HG03571 (cell line): ENCODE results near the gene MTG1.
A peak's percentile ranks its signal among the peaks of the same experiment; 100 is the strongest.
"Not testable (repeated sequence)": the region's sequence is repeated elsewhere in the genome, so short reads cannot be mapped to it uniquely, and the experiment has no call there.

Experiments
- ATAC-seq: cut with Tn5 transposase; IDR thresholded peaks from one replicate; pipeline ENCODE4 v1.9.1; 2021; ENCODE audit not compliant: unreplicated experiment

MTG1 gene

GRCh38 chr10:133396035-133396624 is 2.2 kb downstream of the MTG1 start:
- no peak for ATAC-seq

GRCh38 chr10:133397938-133398337 is 4.0 kb downstream of the MTG1 start:
- no peak for ATAC-seq

GRCh38 chr10:133399123-133399601 is 5.2 kb downstream of the MTG1 start:
- ATAC-seq = no peak

DNA sequence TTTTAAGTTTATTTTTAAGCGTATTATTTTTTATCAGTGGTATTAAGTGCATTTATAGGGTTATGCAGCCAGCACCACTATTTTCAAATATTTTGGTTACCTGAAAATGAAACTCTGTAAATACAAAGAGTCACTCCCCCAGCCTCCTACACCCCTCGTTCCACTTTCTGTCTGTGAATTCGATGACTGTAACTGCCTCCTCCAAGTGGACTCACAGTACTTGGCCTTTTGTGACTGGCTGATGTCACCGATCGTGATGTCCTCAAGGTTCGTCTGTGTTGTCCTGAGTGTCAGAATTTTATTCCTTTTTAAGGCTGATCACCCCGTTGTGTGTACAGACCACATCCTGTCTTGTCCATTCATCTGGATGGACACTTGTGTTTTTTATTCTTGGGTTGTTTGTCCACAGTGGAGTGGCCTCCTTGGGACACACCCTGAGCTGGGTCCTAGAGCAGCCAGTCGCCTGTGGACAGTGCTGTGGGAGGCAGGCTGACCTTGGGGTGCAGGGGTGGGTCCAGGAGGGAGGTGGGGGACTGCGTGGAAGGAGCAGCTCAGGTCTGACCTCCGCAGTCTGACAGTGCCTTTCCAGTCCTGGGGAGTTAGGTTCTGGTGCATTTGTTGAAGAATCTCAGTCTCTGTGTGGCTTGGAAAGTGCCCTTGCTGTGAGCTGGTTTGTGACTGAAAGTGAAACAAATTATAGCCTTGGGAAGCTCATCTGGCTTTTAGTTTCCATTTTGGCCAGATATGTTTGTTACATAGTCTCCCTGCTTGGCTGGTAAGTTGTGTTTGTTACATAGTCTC is 6.9 kb downstream of the MTG1 start:
- peak; percentile 59 for ATAC-seq

DNA sequence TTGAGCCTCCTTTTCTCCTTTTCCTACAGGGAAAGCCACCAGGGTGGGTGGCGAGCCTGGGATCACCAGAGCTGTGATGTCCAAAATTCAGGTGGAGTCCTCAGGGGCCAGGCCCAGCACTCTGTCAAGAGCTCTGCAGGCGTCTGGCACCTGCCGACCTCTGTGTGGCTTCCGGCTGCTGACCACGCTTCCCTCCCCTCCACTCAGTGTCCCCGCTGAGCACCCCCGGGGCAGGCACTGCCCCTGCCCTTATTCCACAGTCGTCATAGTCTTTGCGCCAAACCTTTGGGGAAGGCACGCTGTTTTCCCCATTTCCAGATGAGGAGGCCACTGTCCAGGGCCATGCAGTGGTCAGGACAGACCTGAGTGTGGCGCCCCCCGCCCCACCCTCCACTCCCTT is 7.5 kb downstream of the MTG1 start:
- ATAC-seq = no peak

DNA sequence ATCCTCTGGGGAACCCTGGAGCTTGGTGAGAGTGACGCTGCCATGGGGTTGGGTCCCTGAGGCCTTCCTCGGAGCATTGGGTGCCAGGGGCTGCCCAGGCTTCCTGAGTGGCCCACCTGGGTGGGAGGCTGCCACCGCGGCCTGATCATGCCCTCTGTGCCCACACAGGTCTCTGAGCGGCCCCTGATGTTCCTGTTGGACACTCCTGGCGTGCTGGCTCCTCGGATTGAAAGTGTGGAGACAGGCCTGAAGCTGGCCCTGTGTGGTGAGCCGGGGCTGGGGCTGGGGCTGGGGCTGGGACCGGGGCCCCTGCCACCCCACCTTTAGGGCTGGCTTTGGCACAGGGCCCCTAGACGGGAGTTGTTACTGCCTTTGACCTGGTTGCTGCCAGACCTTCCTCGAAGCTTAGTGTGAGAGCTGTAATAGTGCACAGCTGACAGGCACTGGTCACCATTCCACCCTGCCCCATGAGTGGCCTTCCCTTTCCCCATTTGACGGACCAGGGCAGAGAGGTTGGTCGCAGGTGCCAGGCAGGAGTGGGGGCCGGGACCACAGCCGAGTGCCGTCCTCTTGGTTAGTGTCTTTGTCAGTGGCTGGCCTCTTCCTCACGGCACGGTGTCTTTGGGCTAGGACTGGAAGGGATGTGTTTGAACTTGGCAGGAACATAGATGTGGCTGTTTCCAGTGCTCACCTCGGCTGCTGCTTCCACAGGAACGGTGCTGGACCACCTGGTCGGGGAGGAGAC is 8.2 kb downstream of the MTG1 start:
- ATAC-seq = no peak

- ATAC-seq = no peak
These were observed 9.4 kb downstream of the MTG1 start for GRCh38 chr10:133403359-133403758.

- ATAC-seq = no peak
These were observed 9.8 kb downstream of the MTG1 start for GRCh38 chr10:133403784-133404183.

DNA sequence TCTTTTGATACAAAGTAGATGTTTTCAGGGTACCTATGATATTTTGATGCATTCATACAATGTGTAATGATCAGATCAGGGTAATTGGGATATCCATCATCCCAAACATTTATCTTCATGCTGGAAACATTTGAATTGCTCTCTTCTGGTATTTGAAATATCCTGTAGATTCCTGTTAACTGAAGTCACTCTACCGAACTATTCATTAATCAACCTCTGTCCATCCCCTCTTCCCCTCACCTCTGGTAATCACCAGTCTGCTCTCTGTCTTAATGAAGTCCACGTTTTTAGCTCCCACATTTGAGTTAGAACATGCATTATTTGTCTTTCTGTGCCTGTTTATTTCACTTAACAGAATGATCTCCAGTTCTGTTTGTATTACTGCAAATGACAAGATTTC is 11.3 kb downstream of the MTG1 start:
- no peak for ATAC-seq

- peak; percentile 58 for ATAC-seq
These were observed 12.0 kb downstream of the MTG1 start for GRCh38 chr10:133405844-133406527.

DNA sequence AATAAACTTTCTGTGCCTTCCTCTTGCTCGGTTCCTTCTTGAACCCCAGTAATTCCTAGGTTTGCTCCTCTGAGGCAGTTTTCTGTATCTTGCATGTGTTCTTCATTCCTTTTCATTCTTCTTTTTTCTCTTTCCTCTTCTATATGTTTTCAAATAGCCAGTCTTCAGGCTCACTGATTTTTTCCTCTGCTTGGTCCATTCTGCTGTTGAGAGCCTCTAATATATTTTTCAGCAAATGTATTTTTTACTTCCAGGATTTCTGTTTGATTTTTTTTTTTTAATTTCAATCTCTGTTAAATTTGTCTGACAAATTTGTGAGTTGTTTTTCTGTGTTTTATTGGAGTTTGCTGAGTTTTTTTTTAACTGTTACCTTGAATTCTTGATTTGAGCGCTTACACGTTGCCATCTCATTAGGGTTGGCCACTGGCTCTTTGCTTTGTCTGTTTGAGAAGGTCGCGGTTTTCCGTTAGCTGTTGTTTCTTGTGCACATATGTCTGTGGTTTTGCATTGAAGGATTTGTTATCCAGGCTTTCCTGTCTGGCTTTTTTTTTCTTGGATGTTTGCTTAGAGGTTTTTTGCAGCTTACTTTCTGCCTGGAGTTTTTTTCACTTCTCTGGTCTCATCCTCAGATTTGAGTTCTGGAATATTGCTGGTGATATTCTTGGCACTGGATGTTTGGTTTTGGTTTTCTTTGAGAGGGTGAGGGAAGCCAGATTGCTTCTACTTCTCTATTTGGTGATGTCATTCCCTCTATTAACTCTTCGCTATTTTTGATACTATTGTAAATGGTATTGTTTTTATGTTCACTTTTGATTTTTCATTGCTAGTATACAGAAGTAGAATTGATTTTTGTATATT is 17.8 kb downstream of the MTG1 start:
- ATAC-seq = no peak

GRCh38 chr10:133412381-133412711 is 18.4 kb downstream of the MTG1 start:
- no peak for ATAC-seq

DNA sequence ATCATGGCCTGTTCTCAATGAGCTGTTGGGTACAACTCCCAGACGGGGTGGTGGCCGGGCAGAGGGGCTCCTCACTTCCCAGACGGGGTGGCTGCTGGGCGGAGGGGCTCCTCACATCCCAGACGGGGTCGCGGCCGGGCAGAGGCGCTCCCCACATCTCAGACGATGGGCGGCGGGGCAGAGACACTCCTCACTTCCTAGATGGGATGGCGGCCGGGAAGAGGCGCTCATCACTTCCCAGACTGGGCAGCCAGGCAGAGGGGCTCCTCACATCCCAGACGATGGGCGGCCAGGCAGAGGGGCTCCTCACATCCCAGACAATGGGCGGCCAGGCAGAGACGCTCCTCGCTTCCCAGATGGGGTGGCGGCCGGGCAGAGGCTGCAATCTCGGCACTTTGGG is 20.4 kb downstream of the MTG1 start:
- not testable (repeated sequence) for ATAC-seq

DNA sequence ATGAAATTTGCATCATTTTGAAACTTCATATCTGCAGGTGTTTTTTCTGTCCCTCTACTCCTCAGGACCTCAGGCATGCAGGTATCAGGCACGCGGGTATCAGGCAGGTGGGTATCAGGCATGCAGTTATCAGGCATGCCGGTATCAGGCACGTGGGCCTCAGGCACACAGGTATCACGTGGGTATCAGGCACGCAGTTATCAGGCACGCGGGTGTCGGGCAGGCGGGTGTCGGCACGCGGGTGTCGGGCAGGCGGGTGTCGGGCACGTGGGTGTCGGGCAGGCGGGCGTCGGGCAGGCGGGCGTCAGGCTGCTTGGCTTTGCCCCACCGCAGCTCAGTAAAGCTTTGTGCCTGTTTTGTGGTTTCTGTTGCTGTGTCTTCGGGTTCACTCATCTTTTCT is 21.8 kb downstream of the MTG1 start:
- ATAC-seq = no peak

GRCh38 chr10:133418289-133418993 is 24.5 kb downstream of the MTG1 start:
- no peak for ATAC-seq

GRCh38 chr10:133419211-133419950 is 25.4 kb downstream of the MTG1 start:
- ATAC-seq = no peak

DNA sequence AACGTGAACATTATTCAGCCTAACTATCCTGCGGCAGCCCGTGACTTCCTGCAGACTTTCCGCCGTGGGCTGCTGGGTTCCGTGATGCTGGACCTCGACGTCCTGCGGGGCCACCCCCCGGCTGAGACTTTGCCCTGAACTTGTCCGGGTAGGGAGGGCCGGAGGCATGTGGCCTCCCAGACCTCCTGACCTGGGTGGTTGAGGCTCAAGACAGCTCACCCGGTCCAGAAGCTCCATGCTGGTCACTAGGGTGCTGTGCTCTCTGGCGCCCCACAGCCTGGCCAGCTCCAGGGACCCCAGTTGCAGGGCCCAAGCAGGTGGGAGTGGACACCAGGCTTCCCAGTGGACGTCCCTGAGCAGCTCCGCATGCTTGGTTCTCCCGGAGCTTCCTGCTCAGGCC is 26.1 kb downstream of the MTG1 start:
- no peak for ATAC-seq

GRCh38 chr10:133420579-133420978 is 26.6 kb downstream of the MTG1 start:
- ATAC-seq = no peak
